ENCODE data around the gene NET1.

GRCh38 chr10:5491477-5491876 lies 79.1 kb downstream of the NET1 start:
- TF ChIP-seq CTCF (IDR thresholded peaks at IDR 0.05) (no peak), POLR2A (IDR thresholded peaks at IDR 0.05; ENCODE audit: low read depth) (no peak), POLR2AphosphoS5 (IDR thresholded peaks at IDR 0.05) (no peak), EP300 (IDR thresholded peaks at IDR 0.05) (no peak)

Measured in esophagus muscularis mucosa (tissue), 4 donors.